HEK293T (cell line): ENCODE data around the gene SORD.
"Not testable (repeated sequence)": the region's sequence is repeated elsewhere in the genome, so short reads cannot be mapped to it uniquely, and the experiment has no call there.

Experiments used
- CTCF ChIA-PET: fragments of 350-600 bp; formaldehyde crosslinking; extraction: SDS; loops from one replicate; lab custom pipeline; 2021; ENCODE audit warnings: antibody characterized with exemption, inconsistent platforms; lab: Yijun Ruan, JAX
- POLR2A ChIA-PET: fragments of 350-600 bp; formaldehyde crosslinking; extraction: SDS; loops from one replicate; lab custom pipeline; 2020; ENCODE audit warnings: antibody characterized with exemption, inconsistent platforms; lab: Yijun Ruan, JAX
- DNase-seq: peaks from one replicate; pipeline ENCODE4 v3.0.0; 2012; ENCODE audit warnings: mixed read lengths; ENCODE audit errors: extremely low spot score
- ARNT ChIP-seq: fragments of 450-650 bp; IDR thresholded peaks from 2 replicates; pipeline ENCODE4 v1.6.1; 2017; ENCODE audit warnings: mild to moderate bottlenecking
- BHLHE40 ChIP-seq: fragments of 450-650 bp; IDR thresholded peaks from 2 replicates; pipeline ENCODE4 v1.6.1; 2016; ENCODE audit warnings: mild to moderate bottlenecking, moderate library complexity, borderline replicate concordance
- CTBP1 ChIP-seq: fragments of 450-650 bp; IDR thresholded peaks from 2 replicates; pipeline ENCODE4 v1.6.1; 2016; ENCODE audit warnings: borderline replicate concordance
- ELF4 ChIP-seq: fragments of 450-650 bp; IDR thresholded peaks from 2 replicates; pipeline ENCODE4 v1.6.1; 2017; ENCODE audit warnings: antibody characterized with exemption
- FOXA1 ChIP-seq: fragments of 450-650 bp; IDR thresholded peaks from 2 replicates; pipeline ENCODE4 v1.6.1; 2016; ENCODE audit warnings: mild to moderate bottlenecking
- FOXK2 ChIP-seq: fragments of 450-650 bp; IDR thresholded peaks from 2 replicates; pipeline ENCODE4 v1.6.1; 2016; ENCODE audit warnings: mild to moderate bottlenecking
- FOXM1 ChIP-seq: fragments of 450-650 bp; IDR thresholded peaks from 2 replicates; pipeline ENCODE4 v1.6.1; 2017; ENCODE audit warnings: mild to moderate bottlenecking, borderline replicate concordance
- HDGF ChIP-seq: fragments of 450-650 bp; IDR thresholded peaks from 2 replicates; pipeline ENCODE4 v1.6.1; 2017; ENCODE audit warnings: antibody characterized with exemption, borderline replicate concordance
- L3MBTL2 ChIP-seq: fragments of 450-650 bp; conservative IDR thresholded peaks from 2 replicates; pipeline ENCODE4 v1.6.1; 2016; ENCODE audit warnings: mild to moderate bottlenecking
- LEF1 ChIP-seq: fragments of 450-650 bp; IDR thresholded peaks from 2 replicates; pipeline ENCODE4 v1.6.1; 2017; ENCODE audit warnings: mild to moderate bottlenecking, borderline replicate concordance
- NFRKB ChIP-seq: fragments of 450-650 bp; IDR thresholded peaks from 2 replicates; pipeline ENCODE4 v1.6.1; 2016; ENCODE audit warnings: mild to moderate bottlenecking, moderate library complexity
- SP1 ChIP-seq: fragments of 450-650 bp; IDR thresholded peaks from 2 replicates; pipeline ENCODE4 v1.6.1; 2017
- SUZ12 ChIP-seq: fragments of 450-650 bp; IDR thresholded peaks from 2 replicates; pipeline ENCODE4 v1.6.1; 2016; ENCODE audit warnings: mild to moderate bottlenecking
- TARDBP ChIP-seq: fragments of 450-650 bp; IDR thresholded peaks from 2 replicates; pipeline ENCODE4 v1.6.1; 2016
- ZNF384 ChIP-seq: fragments of 450-650 bp; IDR thresholded peaks from 2 replicates; pipeline ENCODE4 v1.6.1; 2016
- TF ChIP-seq, protein P1 (sequence below): fragments of 450-650 bp; IDR thresholded peaks from 2 replicates; pipeline ENCODE4 v1.6.1; 2016

SORD gene

DNA sequence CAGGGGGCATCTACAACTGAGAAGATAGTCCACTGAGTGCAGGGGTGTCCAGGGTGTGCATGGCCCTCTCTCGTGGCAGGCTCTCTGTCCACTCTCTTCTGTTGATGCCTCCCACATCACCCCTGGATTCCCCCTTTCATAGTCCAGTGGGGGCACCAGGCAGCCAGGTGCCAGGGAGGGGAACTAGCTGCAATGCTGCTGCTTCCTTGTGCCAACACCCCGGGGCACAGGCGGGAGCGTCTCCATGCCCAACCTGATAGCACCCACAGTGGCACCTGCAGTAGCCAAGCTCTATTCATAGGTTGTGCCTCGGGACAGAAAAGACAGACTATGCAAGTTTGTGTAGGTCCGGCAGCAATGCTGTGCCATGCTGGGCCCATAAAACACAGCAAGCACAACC, 79.2 kb downstream of the SORD start:
- no peak for TF ChIP-seq FOXM1
- TF ChIP-seq, protein P1, sequence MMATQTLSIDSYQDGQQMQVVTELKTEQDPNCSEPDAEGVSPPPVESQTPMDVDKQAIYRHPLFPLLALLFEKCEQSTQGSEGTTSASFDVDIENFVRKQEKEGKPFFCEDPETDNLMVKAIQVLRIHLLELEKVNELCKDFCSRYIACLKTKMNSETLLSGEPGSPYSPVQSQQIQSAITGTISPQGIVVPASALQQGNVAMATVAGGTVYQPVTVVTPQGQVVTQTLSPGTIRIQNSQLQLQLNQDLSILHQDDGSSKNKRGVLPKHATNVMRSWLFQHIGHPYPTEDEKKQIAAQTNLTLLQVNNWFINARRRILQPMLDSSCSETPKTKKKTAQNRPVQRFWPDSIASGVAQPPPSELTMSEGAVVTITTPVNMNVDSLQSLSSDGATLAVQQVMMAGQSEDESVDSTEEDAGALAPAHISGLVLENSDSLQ, result no peak
- TF ChIP-seq LEF1, result no peak
- no peak for TF ChIP-seq TARDBP
- no peak for TF ChIP-seq HDGF
- no peak for TF ChIP-seq SUZ12
- TF ChIP-seq ARNT, result no peak
- TF ChIP-seq SP1, result no peak
- no peak for TF ChIP-seq FOXA1
- TF ChIP-seq L3MBTL2, result no peak
- no peak for TF ChIP-seq CTBP1
- TF ChIP-seq BHLHE40, result no peak
- no peak for TF ChIP-seq NFRKB
- TF ChIP-seq FOXK2, result no peak
- ChIA-PET CTCF (interaction anchor here (0.6 to 1.9 kb wide), 3 partner anchors 16 to 65 kb away, joined by 3 to 8 read pairs (median 3); no protein-coding TSS in a partner anchor), POLR2A (no interaction called here)
- DNase-seq, result no peak

DNA sequence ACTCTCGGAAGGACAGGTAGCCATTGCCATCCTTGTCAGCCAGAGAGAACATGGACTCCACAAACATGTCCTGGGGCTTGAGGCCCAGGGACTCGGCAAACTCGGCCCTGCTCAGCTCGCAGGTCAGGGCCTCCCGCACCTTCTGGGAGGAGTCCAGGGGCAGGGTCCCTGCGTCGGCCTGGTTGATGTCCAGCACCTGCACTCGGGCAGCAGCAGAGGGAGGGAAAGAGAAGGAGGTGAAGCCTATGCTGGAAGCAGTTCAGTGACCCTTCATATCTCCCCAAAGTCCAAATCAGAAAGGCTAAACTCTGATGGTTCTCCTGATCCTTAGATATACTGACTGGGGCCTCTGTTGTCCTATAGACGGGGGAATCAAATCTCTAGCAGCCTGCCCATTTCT, 81.2 kb downstream of the SORD start:
- POLR2A ChIA-PET, DNase-seq, CTCF ChIA-PET: not testable (repeated sequence)

DNA sequence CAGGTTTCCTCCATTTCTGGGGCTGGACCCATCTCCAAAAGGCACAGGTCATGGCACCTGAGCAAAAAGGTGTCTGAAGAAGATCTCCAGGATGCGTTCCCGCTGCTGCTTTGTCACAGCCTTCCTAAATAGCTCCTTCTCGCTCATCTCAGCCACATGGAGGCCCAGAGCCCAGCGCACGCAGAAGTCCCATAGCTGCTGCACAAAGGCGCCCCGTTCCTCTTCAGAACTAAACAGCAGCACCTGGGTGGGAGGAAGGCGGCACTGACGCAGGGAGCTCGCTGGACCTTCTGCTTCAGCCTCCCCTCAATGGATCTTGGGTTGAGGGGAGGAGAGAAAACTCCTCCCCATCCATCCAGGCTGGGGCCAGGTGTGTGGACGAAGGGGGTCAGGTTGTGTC, 82.6 kb downstream of the SORD start:
- ChIA-PET POLR2A (no interaction called here), CTCF (interaction anchor here (2.2 kb wide), 1 partner anchor 12 kb away, joined by 12 read pairs; no protein-coding TSS in a partner anchor)
- no peak for DNase-seq
- TF ChIP-seq BHLHE40 (no peak), NFRKB (no peak), L3MBTL2 (no peak), HDGF (no peak), TARDBP (no peak), FOXM1 (no peak), FOXA1 (no peak), SUZ12 (no peak), CTBP1 (no peak), ELF4 (no peak), ARNT (no peak), SP1 (no peak), FOXK2 (no peak)
- TF ChIP-seq, protein P1, result no peak

DNA sequence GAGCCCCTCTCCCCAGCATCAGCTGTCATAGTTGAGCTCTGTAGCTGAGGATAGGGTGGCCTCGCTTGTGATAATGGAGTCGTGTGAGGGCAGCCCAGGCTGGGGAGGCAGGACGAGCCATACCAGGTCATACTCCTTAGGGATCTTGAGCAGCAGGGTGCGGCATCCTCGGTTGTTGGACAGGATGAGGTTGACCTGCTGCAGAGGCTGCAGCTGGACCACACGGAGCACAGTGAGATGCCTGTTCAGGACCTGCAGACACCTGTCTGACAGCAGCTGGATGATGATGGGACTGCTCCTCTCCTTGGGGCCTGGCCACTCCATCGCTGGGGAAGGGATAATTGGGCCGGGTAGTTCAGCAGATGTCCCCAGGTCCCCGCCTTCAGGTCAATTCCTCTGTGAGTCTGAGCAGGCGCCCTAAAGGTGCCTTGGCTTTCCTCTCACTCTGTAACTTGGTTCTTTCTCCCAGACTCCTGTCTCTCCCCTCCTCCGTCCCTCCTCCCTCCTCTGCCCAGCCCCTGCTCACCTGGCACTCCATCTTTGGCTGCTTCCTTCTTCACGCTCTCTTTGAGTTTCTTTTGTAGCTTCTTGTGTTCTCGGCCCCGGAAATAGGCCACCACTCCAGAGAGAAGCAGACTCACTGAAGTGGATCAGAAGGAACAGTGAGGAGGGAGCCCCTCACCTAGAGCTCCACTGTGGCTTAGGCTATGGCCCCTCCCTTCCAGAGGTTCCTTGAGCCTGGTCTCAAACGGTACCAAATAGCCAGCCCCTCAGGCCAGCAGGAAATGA, 83.2 kb downstream of the SORD start:
- no peak for DNase-seq
- CTCF ChIA-PET, result interaction anchor here (2.2 kb wide), 1 partner anchor 12 kb away, joined by 12 read pairs; no protein-coding TSS in a partner anchor
- POLR2A ChIA-PET, result no interaction called here
- no peak for TF ChIP-seq LEF1
- no peak for TF ChIP-seq ZNF384
- no peak for TF ChIP-seq NFRKB
- TF ChIP-seq TARDBP, result no peak
- TF ChIP-seq SUZ12, result no peak
- TF ChIP-seq ARNT, result no peak
- TF ChIP-seq FOXK2, result no peak
- TF ChIP-seq BHLHE40, result no peak
- TF ChIP-seq L3MBTL2, result no peak
- no peak for TF ChIP-seq FOXM1
- no peak for TF ChIP-seq SP1
- TF ChIP-seq ELF4, result no peak
- TF ChIP-seq, protein P1, result no peak
- no peak for TF ChIP-seq FOXA1
- no peak for TF ChIP-seq HDGF
- no peak for TF ChIP-seq CTBP1

DNA sequence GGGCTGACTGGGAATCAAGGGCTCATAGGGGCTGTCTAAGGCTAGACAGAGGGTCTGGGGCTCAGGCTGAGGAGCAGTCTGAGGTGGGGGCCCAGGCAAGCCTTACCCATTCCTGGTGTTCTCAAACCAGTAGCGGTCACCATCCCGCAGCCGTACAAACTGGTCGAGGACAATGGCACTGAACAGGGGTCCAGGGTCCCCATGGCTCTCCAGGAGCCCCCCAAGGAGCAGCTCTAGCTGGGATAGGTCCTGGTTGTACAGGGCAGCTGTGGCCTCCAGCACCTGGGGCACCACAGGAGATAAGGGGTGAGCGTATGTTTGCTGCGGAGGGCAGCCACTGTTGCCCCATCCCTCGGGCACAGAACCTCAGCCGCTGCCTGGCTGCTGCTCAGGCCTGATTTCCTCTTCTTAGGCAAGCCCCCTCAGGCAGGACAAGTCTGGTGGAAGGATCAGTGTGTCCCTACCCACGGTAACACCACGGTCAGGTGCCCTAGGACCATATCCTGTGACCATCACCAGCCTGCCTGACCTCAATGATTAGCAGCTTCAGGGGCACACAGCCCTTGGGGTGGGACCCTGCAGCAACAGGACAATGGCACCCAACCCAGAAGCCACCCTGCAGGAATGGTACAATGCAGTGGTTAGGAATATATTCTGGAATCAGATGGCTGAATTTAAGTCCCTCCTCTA, 85.1 kb downstream of the SORD start:
- POLR2A ChIA-PET, result no interaction called here
- no peak for TF ChIP-seq FOXA1
- TF ChIP-seq ARNT, result no peak
- no peak for TF ChIP-seq HDGF
- TF ChIP-seq LEF1, result no peak
- TF ChIP-seq FOXM1, result no peak
- TF ChIP-seq, protein P1, result no peak
- no peak for TF ChIP-seq ELF4
- TF ChIP-seq L3MBTL2, result no peak
- TF ChIP-seq CTBP1, result no peak
- no peak for TF ChIP-seq SP1
- no peak for DNase-seq
- CTCF ChIA-PET, result interaction anchor here (0.5 kb wide), 1 partner anchor 386 kb away, joined by 3 read pairs; no protein-coding TSS in a partner anchor
